ENCODE data around the gene GSN.

The GSN gene

DNA sequence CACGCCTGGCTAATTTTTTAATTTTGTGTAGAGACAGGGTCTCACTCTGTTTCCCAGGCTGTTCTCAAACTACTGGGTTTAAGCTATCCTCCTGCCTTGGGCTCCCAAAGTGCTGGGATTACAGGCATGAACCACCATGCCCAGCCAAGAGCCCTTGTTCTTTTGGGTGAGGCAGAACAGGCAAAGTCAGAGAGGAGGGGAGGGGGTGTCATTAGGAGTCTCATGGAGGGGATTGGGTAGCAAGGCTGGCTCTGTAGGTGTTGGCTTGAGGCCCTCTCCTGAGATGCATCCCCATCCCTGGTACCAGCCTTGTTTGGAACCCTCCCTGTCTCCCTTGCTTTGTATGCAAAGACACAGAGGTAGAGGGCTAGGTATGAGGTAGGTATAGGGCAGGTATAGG, 24.1 kb downstream of the GSN start:
- TF ChIP-seq, protein P1, sequence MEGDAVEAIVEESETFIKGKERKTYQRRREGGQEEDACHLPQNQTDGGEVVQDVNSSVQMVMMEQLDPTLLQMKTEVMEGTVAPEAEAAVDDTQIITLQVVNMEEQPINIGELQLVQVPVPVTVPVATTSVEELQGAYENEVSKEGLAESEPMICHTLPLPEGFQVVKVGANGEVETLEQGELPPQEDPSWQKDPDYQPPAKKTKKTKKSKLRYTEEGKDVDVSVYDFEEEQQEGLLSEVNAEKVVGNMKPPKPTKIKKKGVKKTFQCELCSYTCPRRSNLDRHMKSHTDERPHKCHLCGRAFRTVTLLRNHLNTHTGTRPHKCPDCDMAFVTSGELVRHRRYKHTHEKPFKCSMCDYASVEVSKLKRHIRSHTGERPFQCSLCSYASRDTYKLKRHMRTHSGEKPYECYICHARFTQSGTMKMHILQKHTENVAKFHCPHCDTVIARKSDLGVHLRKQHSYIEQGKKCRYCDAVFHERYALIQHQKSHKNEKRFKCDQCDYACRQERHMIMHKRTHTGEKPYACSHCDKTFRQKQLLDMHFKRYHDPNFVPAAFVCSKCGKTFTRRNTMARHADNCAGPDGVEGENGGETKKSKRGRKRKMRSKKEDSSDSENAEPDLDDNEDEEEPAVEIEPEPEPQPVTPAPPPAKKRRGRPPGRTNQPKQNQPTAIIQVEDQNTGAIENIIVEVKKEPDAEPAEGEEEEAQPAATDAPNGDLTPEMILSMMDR (IDR thresholded peaks at IDR 0.05; ENCODE audit: extremely low read depth, missing control alignments), result no peak
- no peak for DNase-seq (ENCODE audit: low spot score)

DNA sequence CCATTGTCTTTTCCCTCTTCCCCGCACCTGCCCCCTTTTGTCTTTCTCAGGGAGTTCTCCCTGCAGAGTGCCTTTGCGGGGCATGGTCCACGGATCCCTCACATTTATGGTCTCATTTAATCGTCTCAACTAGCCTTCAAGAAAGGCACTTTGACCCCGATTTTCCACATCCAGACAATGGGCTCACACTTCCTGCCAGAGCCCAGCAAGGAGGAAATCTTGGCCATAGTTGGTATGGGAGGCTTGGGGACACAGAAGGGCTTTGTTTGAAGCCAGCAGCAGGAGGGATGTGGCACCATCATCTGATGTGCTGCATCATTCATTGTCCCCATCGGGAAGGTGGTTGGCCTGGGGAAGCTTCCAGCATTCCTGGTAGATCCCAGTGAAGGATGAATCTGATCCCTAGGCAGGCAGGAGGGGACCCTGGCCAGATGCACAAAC, 24.9 kb downstream of the GSN start:
- no peak for DNase-seq (ENCODE audit: low spot score)
- TF ChIP-seq, protein P1 (IDR thresholded peaks at IDR 0.05; ENCODE audit: extremely low read depth, missing control alignments), result no peak

DNA sequence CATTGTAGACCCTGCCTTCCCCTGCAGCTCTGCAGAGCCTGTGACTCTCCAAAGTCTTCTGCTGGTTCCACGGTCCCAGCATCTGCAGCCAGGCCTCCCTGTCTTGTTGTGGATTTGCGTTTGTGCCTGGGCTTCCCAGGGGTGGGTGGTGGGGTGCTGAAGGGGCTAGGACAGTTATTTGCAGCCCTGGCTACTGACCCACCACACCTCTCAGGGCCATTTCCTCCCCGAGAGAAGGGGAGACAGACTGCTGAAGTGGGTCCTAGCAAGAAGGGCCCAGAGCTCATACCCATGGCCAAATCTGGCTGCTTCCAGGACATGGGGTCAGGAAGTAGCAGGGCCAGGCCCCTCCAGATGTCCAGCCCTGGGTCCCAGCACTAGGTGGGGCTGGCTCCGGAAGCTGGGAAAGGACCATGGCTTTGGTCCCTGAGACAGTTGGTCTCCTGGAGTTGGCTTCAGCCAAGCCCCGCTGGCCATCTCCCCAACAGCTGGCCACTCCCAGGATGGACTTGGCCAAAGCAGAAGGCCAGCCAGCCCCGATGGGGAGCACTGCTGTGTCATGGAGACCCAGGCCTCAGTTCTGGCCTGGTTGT, 26.3 kb downstream of the GSN start:
- TF ChIP-seq, protein P1 (IDR thresholded peaks at IDR 0.05; ENCODE audit: extremely low read depth, missing control alignments), result no peak

DNA sequence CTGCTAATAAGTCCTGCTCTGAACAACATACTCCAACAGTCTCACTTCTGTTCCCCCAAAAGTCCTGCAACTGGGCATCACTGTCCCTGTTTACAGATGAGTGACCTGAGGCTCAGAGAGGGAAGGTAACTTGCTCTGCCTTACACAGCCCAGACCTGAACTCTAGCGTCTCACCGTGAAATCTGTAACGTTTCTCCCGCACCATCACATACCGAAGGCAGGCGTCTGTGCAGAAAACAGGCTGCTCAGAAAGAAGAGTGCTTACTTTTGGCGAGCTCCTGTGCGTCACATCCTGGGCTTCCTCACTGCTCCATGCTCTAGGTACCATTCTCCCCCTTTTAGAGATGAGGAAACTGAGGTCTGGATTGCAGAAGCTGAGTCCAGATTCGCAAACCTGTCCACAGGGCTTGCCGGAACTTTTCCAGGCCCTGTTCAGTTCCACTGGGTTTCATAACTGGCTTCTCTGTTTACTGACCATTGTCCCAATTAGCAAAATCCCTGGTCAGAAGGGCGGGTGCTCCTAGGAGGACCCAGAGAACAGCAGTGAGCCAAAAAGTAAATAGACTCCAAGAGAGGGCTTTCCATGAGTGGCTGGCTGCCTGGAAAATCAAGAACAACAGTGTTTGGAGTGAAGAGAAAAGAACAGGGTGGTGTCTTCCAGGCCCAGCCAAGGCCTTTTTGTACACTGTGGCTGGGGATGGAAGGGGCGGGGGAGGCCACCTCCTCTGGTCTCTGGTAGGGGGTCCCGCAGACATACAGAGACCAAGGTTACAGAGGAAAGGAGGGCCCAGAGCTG, 27.1 kb downstream of the GSN start:
- no peak for DNase-seq (ENCODE audit: low spot score)
- TF ChIP-seq, protein P1 (IDR thresholded peaks at IDR 0.05; ENCODE audit: extremely low read depth, missing control alignments), result no peak

More for the DNA sequence above, 26.3 kb downstream of the GSN start:
- DNase-seq (ENCODE audit: low spot score), result no peak

DNA sequence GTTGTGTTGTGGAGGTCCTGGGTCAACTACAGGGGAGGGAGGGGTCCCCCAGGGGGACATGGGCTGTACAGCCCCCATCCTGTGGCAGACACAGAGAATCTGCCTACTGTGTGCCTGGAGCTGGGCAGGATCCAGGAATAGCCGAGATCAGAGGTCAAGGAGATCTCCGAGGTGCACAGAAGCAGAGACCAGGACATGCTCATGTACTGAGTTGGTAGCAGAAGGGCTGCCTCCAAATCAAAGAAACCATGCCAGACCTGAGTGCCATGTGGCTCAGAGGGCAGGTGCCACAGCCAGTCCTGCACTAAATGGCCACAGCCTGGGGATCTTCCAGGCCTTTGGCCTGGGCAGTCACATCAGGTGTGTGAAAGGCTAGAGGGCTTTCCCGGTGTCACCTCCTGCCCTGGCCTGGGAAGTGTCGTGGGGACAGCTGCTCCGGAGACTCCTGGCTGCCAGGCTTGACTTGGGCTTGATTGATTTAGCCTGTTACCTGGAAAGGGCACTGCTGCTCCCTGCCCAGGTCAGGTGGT, 27.8 kb downstream of the GSN start:
- TF ChIP-seq, protein P1 (IDR thresholded peaks at IDR 0.05; ENCODE audit: extremely low read depth, missing control alignments), result no peak
- no peak for DNase-seq (ENCODE audit: low spot score)

DNA sequence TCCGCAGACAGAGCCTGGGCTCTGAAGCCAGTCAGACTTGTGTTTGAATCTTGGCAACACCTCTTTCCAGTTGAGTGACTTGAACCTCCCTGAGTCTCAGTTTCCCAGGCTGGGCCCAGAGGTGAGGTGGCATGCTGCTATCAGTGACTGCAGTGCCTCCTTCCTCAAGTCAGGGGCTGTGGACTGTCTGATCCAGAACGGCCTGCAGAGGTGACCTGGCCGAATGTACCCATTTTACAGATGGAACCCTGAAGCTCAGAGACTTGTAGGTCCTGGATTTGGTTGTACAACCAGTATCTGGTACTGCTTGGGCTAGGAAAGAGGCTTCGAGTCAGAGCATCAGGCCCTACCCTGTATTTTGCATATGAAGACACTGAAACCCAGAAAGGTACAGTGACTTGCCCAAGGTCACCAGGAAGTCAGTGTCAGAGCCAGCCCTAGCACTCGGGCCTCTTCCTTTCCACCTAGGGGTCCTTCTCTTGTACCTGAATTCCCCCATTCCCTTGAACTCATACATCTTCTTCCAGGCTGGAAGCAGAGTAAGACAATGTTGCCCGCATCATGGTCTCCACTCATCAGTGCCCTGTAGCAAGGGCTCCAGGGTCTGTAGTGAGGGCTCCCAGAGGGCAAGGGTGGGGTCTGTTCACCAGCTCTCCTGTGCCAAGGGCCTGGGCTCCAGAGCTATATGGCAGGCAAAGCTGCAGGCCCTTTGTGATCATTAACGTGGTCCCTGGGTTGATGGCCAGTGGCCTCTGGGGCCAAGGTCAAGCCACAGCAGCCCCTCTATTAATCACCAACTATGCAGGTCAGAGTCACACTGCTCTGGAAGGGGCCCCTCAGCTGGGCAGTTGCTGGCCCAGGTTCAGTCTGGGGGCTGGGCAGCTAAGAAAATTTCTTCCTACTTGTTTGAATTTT, 28.5 kb downstream of the GSN start:
- TF ChIP-seq, protein P1 (IDR thresholded peaks at IDR 0.05; ENCODE audit: extremely low read depth, missing control alignments), result no peak
- no peak for DNase-seq (ENCODE audit: low spot score)
